Glomerular endothelial cell (primary cell): Measurements from ENCODE around the gene ZEB2. TPM values are rescaled to one million over a fixed set of nuclear protein-coding genes. Genes with fewer than 3 reads are reported as not detected.

Experiments
- DNase-seq: peaks from one replicate; pipeline ENCODE4 v3.0.0-alpha.2; 2011; ENCODE audit warnings: low read depth, low spot score; ENCODE audit errors: extremely low read depth
- total RNA-seq: library from RNA; depleted of rRNA; stranded (reverse); fragments of >200 nt; gene quantifications from 2 replicates; pipeline ENCODE4 v1.2.3, GENCODE V29; 2015

Gene ZEB2
- total RNA-seq, 1 donor from 2014 or later, result 28.2 TPM

GRCh38 chr2:144401036-144401435 lies 118.9 kb downstream of the ZEB2 start:
- DNase-seq, result no peak

- DNase-seq, result no peak
These were observed 123.6 kb downstream of the ZEB2 start for GRCh38 chr2:144396318-144396717.

- DNase-seq, result no peak
These were observed 129.4 kb downstream of the ZEB2 start for GRCh38 chr2:144390424-144391020.

- no peak for DNase-seq
These were observed 130.0 kb downstream of the ZEB2 start for GRCh38 chr2:144389930-144390311.

GRCh38 chr2:144389151-144389929 lies 130.6 kb downstream of the ZEB2 start:
- DNase-seq, result no peak

GRCh38 chr2:144385381-144385780 lies 134.5 kb downstream of the ZEB2 start:
- no peak for DNase-seq

GRCh38 chr2:144383571-144384100 lies 136.3 kb downstream of the ZEB2 start:
- no peak for DNase-seq

GRCh38 chr2:144382849-144383248 lies 137.1 kb downstream of the ZEB2 start:
- no peak for DNase-seq

- DNase-seq, result no peak
These were observed 138.2 kb downstream of the ZEB2 start for GRCh38 chr2:144381716-144382115.

GRCh38 chr2:144379851-144380311 lies 140.0 kb downstream of the ZEB2 start:
- no peak for DNase-seq

GRCh38 chr2:144378551-144378950 lies 141.4 kb downstream of the ZEB2 start:
- DNase-seq, result no peak

- DNase-seq, result no peak
These were observed 142.0 kb downstream of the ZEB2 start for GRCh38 chr2:144377914-144378313.

GRCh38 chr2:144376926-144377325 lies 143.0 kb downstream of the ZEB2 start:
- DNase-seq, result no peak

GRCh38 chr2:144376460-144376859 lies 143.5 kb downstream of the ZEB2 start:
- no peak for DNase-seq

- no peak for DNase-seq
These were observed 145.7 kb downstream of the ZEB2 start for GRCh38 chr2:144374163-144374661.

- DNase-seq, result no peak
These were observed 147.4 kb downstream of the ZEB2 start for GRCh38 chr2:144372410-144373080.

- no peak for DNase-seq
These were observed 148.9 kb downstream of the ZEB2 start for GRCh38 chr2:144370937-144371584.

GRCh38 chr2:144369416-144369815 lies 150.5 kb downstream of the ZEB2 start:
- DNase-seq, result no peak

GRCh38 chr2:144366825-144367429 lies 153.0 kb downstream of the ZEB2 start:
- DNase-seq, result no peak

- no peak for DNase-seq
These were observed 154.8 kb downstream of the ZEB2 start for GRCh38 chr2:144364944-144365738.
